Fibroblast of skin of right biceps (primary cell): ENCODE data around the gene OSBPL1A.
A peak's percentile ranks its signal among the peaks of the same experiment; 100 is the strongest.
"Not testable (repeated sequence)": the region's sequence is repeated elsewhere in the genome, so short reads cannot be mapped to it uniquely, and the experiment has no call there.

Source experiments
- DNase-seq: peaks from one replicate; pipeline ENCODE4 v3.0.0-alpha.2; 2013

OSBPL1A gene

GRCh38 chr18:24176727-24177416, 220.8 kb downstream of the OSBPL1A start:
- peak; percentile 53 for DNase-seq

GRCh38 chr18:24173997-24174396, 223.6 kb downstream of the OSBPL1A start:
- no peak for DNase-seq

- DNase-seq, result no peak
Measured at GRCh38 chr18:24170360-24170759, 227.3 kb downstream of the OSBPL1A start.

- DNase-seq, result peak; percentile 35
Measured at GRCh38 chr18:24168496-24168895, 229.1 kb downstream of the OSBPL1A start.

- DNase-seq, result no peak
Measured at GRCh38 chr18:24161304-24161703, 236.3 kb downstream of the OSBPL1A start.

- no peak for DNase-seq
Measured at GRCh38 chr18:24160086-24160485, 237.5 kb downstream of the OSBPL1A start.

GRCh38 chr18:24157855-24158254, 239.8 kb downstream of the OSBPL1A start:
- DNase-seq, result no peak

- no peak for DNase-seq
Measured at GRCh38 chr18:24153397-24153796, 244.2 kb downstream of the OSBPL1A start.

GRCh38 chr18:24149591-24149990, 248.0 kb downstream of the OSBPL1A start:
- not testable (repeated sequence) for DNase-seq

- no peak for DNase-seq
Measured at GRCh38 chr18:24142376-24142775, 255.2 kb downstream of the OSBPL1A start.

- no peak for DNase-seq
Measured at GRCh38 chr18:24140697-24141096, 256.9 kb downstream of the OSBPL1A start.

GRCh38 chr18:24138789-24139616, 258.6 kb downstream of the OSBPL1A start, which contains the start of gene CABYR:
CABYR (plus strand) TSS chr18:24139062; CDS start chr18:24143115, 4,053 bp downstream.
- peak; percentile 90 for DNase-seq

- DNase-seq, result no peak
Measured at GRCh38 chr18:24138409-24138788, 259.2 kb downstream of the OSBPL1A start.

GRCh38 chr18:24136967-24137373, 260.7 kb downstream of the OSBPL1A start:
- no peak for DNase-seq

GRCh38 chr18:24130494-24130893, 267.1 kb downstream of the OSBPL1A start:
- DNase-seq, result no peak

GRCh38 chr18:24128700-24129099, 268.9 kb downstream of the OSBPL1A start:
- no peak for DNase-seq

- no peak for DNase-seq
Measured at GRCh38 chr18:24127735-24128134, 269.9 kb downstream of the OSBPL1A start.

GRCh38 chr18:24126155-24126961, 271.3 kb downstream of the OSBPL1A start:
- DNase-seq, result peak; percentile 68

- DNase-seq, result no peak
Measured at GRCh38 chr18:24121625-24122024, 276.0 kb downstream of the OSBPL1A start.

- DNase-seq, result no peak
Measured at GRCh38 chr18:24120676-24121075, 276.9 kb downstream of the OSBPL1A start.

- DNase-seq, result peak; percentile 66
Measured at GRCh38 chr18:24118750-24119577, 278.7 kb downstream of the OSBPL1A start.

GRCh38 chr18:24115628-24116027, 282.0 kb downstream of the OSBPL1A start:
- DNase-seq, result no peak
